HepG2 (cell line): ENCODE results near the gene ITSN2. TPM values are rescaled to one million over a fixed set of nuclear protein-coding genes. Genes with fewer than 3 reads are reported as not detected.
A peak's percentile ranks its signal among the peaks of the same experiment; 100 is the strongest.

Source experiments
- EED ChIP-seq: sonication (generic); formaldehyde crosslinking; IDR thresholded peaks from 2 replicates; pipeline ENCODE4 v1.5.0; 2020; ENCODE audit warnings: mild to moderate bottlenecking, missing genetic modification reagents
- ETV6 ChIP-seq: sonication (generic); formaldehyde crosslinking; conservative IDR thresholded peaks from 2 replicates; pipeline ENCODE4 v1.4.0; 2020; ENCODE audit warnings: missing genetic modification reagents
- EZH2 ChIP-seq: conservative IDR thresholded peaks from 2 replicates; pipeline ENCODE4 v1.6.1; 2012; ENCODE audit warnings: mild to moderate bottlenecking, low read depth, low read length, moderate library complexity
- FOXK1 ChIP-seq: sonication (generic); formaldehyde crosslinking; IDR thresholded peaks from 2 replicates; pipeline ENCODE4 v1.4.0; 2020; ENCODE audit warnings: low read depth, missing genetic modification reagents, borderline replicate concordance
- ISX ChIP-seq: sonication (generic); formaldehyde crosslinking; conservative IDR thresholded peaks from 2 replicates; pipeline ENCODE4 v1.5.0; 2020; ENCODE audit warnings: missing genetic modification reagents
- KDM4B ChIP-seq: sonication (generic); formaldehyde crosslinking; IDR thresholded peaks from 2 replicates; pipeline ENCODE4 v1.4.0; 2020; ENCODE audit warnings: missing genetic modification reagents
- KMT2B ChIP-seq: IDR thresholded peaks from 2 replicates; pipeline ENCODE4 v1.6.1; 2016; ENCODE audit warnings: missing genetic modification reagents, missing compliant biosample characterization
- POLR2G ChIP-seq: fragments of 200-400 bp; formaldehyde crosslinking; IDR thresholded peaks from 2 replicates; pipeline ENCODE4 v1.6.1; 2018; ENCODE audit warnings: mild to moderate bottlenecking, low read depth, low read length, moderate library complexity
- ZBTB42 ChIP-seq: sonication (generic); formaldehyde crosslinking; IDR thresholded peaks from 2 replicates; pipeline ENCODE4 v1.5.0; 2020; ENCODE audit warnings: mild to moderate bottlenecking, missing genetic modification reagents
- ZNF460 ChIP-seq: sonication (generic); formaldehyde crosslinking; IDR thresholded peaks from 2 replicates; pipeline ENCODE4 v1.5.1; 2020; ENCODE audit warnings: missing genetic modification reagents, mild to moderate bottlenecking, borderline replicate concordance
- ZNF761 ChIP-seq: sonication (generic); formaldehyde crosslinking; conservative IDR thresholded peaks from 2 replicates; pipeline ENCODE4 v1.4.0; 2020; ENCODE audit warnings: mild to moderate bottlenecking, missing genetic modification reagents
- ZNF777 ChIP-seq: sonication (generic); formaldehyde crosslinking; IDR thresholded peaks from 2 replicates; pipeline ENCODE4 v1.4.0; 2020; ENCODE audit warnings: missing genetic modification reagents
- ZSCAN30 ChIP-seq: sonication (generic); formaldehyde crosslinking; IDR thresholded peaks from 2 replicates; pipeline ENCODE4 v1.5.0; 2020; ENCODE audit warnings: mild to moderate bottlenecking, missing genetic modification reagents
- polyA plus RNA-seq, 8 experiments: library from polyadenylated mRNA; depleted of rRNA in 3 of 8; stranded (reverse) in 7 of 8; unstranded in 1 of 8; fragments of >200 nt; fragmentation: Illumina TruSeq in 4 of 8; extraction: Trizol in 4 of 8; gene quantifications; 2 replicates each; pipeline versions ENCODE4 v1.2.1 to v1.2.3, GENCODE V29; 2011 to 2016; ENCODE audit warnings: low read depth in 4 of 8, missing spikeins in 1 of 8, mixed read lengths in 1 of 8; ENCODE audit not compliant: insufficient read depth in 1 of 8
- total RNA-seq, 5 experiments: library from RNA; depleted of rRNA; stranded (reverse); fragments of >200 nt; fragmentation: Illumina TruSeq; extraction: Trizol; gene quantifications; 2 replicates each; pipeline ENCODE4 v1.2.3, GENCODE V29; 2016; ENCODE audit warnings: low read depth in 1 of 5
- TF ChIP-seq, protein P1 (sequence below): sonication (generic); formaldehyde crosslinking; IDR thresholded peaks from 2 replicates; pipeline ENCODE4 v1.5.1; 2020; ENCODE audit warnings: mild to moderate bottlenecking, missing genetic modification reagents, moderate library complexity
- TF ChIP-seq, protein P2 (sequence below): sonication (generic); formaldehyde crosslinking; IDR thresholded peaks from 2 replicates; pipeline ENCODE4 v1.4.0; 2020; ENCODE audit warnings: missing genetic modification reagents, mild to moderate bottlenecking, borderline replicate concordance
- TF ChIP-seq, protein P3 (sequence below): fragments of 450-650 bp; IDR thresholded peaks from 2 replicates; pipeline ENCODE4 v1.6.1; 2017; ENCODE audit warnings: mild to moderate bottlenecking

ITSN2 gene
- total and polyA plus RNA-seq, 2 of the 13 experiments (the other 11 are each of a cell fraction or from before 2014, with no cell fraction given), result 26.0 to 26.6 TPM

DNA sequence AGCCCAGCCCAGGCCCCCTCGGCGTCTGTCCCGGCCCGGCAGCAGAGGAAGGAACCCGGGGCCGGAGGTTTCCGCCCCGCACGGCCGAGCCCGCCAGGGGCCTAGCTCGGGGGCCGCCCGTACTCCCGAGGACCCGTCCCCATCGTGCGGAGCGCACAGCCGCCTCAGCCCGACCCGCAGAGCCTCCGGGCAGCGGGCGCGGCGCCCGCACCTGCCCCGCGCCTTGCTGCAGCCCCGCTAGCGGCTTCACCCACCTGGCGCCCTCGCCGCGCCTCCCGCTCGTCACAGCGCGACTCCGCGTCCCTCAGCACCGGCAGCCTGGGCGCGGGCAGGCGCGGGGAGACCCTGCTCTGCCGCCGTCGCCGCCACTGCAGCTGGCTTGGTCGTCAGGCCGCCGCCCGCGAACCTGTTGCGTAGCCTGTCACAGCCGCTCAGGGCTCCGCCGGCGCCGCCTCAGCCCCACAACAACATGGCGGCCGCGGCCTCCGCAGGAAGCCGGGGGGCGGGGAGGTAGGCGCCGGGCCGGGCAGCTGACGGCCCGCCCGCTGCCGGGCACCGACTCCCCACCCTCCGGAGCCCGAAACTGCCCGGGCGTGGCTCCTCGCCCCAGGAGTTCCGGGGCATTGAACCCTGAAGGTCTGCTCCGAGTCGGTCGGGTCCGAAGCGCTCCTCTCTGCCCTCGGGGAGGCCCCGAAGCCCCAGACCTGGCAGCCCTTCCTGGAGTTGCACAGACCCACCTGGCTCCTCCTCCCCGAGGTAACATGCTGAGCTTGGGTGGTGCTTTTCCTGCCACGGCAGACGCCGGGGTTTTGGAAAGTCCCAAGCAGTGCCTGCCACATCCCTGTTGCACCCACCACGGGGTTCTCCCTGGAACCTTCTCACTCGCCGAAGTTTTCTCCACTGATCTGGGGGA, at the start of gene ITSN2 (continued):
- TF ChIP-seq KMT2B (CRISPR knock-in tag) (peak; percentile 82), EED (CRISPR knock-in tag) (peak; percentile 75; the same call in 1 of the 2 replicates), KDM4B (peak; percentile 69; the same call in 1 of the 2 replicates), ZNF460 (no peak), ZBTB42 (CRISPR knock-in tag) (peak; percentile 30; the same call in 1 of the 2 replicates), ZNF777 (peak; percentile 99), FOXK1 (peak; percentile 58; the same call in 1 of the 2 replicates), POLR2G (peak; percentile 85; the same call in 1 of the 2 replicates), EZH2 (no peak), ISX (peak; percentile 70; the same call in 1 of the 2 replicates), ZNF761 (peak; percentile 65; the same call in 1 of the 2 replicates), ETV6 (CRISPR knock-in tag) (peak; percentile 81), ZSCAN30 (CRISPR knock-in tag) (no peak; the same call in 1 of the 2 replicates)
- TF ChIP-seq, protein P1, sequence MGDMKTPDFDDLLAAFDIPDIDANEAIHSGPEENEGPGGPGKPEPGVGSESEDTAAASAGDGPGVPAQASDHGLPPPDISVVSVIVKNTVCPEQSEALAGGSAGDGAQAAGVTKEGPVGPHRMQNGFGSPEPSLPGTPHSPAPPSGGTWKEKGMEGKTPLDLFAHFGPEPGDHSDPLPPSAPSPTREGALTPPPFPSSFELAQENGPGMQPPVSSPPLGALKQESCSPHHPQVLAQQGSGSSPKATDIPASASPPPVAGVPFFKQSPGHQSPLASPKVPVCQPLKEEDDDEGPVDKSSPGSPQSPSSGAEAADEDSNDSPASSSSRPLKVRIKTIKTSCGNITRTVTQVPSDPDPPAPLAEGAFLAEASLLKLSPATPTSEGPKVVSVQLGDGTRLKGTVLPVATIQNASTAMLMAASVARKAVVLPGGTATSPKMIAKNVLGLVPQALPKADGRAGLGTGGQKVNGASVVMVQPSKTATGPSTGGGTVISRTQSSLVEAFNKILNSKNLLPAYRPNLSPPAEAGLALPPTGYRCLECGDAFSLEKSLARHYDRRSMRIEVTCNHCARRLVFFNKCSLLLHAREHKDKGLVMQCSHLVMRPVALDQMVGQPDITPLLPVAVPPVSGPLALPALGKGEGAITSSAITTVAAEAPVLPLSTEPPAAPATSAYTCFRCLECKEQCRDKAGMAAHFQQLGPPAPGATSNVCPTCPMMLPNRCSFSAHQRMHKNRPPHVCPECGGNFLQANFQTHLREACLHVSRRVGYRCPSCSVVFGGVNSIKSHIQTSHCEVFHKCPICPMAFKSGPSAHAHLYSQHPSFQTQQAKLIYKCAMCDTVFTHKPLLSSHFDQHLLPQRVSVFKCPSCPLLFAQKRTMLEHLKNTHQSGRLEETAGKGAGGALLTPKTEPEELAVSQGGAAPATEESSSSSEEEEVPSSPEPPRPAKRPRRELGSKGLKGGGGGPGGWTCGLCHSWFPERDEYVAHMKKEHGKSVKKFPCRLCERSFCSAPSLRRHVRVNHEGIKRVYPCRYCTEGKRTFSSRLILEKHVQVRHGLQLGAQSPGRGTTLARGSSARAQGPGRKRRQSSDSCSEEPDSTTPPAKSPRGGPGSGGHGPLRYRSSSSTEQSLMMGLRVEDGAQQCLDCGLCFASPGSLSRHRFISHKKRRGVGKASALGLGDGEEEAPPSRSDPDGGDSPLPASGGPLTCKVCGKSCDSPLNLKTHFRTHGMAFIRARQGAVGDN (CRISPR knock-in tag), result peak; percentile 89
- TF ChIP-seq, protein P2, sequence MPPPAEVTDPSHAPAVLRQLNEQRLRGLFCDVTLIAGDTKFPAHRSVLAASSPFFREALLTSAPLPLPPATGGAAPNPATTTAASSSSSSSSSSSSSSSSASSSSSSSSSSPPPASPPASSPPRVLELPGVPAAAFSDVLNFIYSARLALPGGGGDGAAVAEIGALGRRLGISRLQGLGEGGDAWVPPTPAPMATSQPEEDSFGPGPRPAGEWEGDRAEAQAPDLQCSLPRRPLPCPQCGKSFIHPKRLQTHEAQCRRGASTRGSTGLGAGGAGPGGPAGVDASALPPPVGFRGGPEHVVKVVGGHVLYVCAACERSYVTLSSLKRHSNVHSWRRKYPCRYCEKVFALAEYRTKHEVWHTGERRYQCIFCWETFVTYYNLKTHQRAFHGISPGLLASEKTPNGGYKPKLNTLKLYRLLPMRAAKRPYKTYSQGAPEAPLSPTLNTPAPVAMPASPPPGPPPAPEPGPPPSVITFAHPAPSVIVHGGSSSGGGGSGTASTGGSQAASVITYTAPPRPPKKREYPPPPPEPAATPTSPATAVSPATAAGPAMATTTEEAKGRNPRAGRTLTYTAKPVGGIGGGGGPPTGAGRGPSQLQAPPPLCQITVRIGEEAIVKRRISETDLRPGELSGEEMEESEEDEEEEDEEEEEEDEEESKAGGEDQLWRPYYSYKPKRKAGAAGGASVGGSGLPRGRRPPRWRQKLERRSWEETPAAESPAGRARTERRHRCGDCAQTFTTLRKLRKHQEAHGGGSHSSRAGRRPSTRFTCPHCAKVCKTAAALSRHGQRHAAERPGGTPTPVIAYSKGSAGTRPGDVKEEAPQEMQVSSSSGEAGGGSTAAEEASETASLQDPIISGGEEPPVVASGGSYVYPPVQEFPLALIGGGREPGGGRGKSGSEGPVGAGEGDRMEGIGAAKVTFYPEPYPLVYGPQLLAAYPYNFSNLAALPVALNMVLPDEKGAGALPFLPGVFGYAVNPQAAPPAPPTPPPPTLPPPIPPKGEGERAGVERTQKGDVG (CRISPR knock-in tag), result no peak
- TF ChIP-seq, protein P3, sequence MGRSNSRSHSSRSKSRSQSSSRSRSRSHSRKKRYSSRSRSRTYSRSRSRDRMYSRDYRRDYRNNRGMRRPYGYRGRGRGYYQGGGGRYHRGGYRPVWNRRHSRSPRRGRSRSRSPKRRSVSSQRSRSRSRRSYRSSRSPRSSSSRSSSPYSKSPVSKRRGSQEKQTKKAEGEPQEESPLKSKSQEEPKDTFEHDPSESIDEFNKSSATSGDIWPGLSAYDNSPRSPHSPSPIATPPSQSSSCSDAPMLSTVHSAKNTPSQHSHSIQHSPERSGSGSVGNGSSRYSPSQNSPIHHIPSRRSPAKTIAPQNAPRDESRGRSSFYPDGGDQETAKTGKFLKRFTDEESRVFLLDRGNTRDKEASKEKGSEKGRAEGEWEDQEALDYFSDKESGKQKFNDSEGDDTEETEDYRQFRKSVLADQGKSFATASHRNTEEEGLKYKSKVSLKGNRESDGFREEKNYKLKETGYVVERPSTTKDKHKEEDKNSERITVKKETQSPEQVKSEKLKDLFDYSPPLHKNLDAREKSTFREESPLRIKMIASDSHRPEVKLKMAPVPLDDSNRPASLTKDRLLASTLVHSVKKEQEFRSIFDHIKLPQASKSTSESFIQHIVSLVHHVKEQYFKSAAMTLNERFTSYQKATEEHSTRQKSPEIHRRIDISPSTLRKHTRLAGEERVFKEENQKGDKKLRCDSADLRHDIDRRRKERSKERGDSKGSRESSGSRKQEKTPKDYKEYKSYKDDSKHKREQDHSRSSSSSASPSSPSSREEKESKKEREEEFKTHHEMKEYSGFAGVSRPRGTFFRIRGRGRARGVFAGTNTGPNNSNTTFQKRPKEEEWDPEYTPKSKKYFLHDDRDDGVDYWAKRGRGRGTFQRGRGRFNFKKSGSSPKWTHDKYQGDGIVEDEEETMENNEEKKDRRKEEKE, result no peak
